GM12878 (cell line): Measurements from ENCODE around the gene AP5Z1. TPM values are rescaled to one million over a fixed set of nuclear protein-coding genes. Genes with fewer than 3 reads are reported as not detected.

ENCODE experiments used
- ATAC-seq: fragments of 200-7000 bp; cut with Tn5 transposase; 3 replicates; pipeline ENCODE4 v1.9.1; 2020; ENCODE audit warnings: mild to moderate bottlenecking, moderate library complexity
- BruUV-seq: library from RNA; stranded (reverse); fragments of 400-500 nt; replicated peaks from 2 replicates; lab custom pipeline; 2021; lab: Mats Ljungman, UMichigan
- CTCF ChIA-PET: fragments of 300-600 bp; sonication (Branson Sonifier 250); formaldehyde crosslinking; extraction: SDS; loops from one replicate; lab custom pipeline; 2021; ENCODE audit warnings: inconsistent platforms; lab: Yijun Ruan, JAX
- POLR2A ChIA-PET: fragments of 350-600 bp; formaldehyde crosslinking; extraction: SDS; loops from one replicate; lab custom pipeline; 2021; ENCODE audit warnings: inconsistent platforms; lab: Charles Lee
- RAD21 ChIA-PET: fragments of 300-600 bp; sonication (Branson Sonifier 250); formaldehyde crosslinking; loops from one replicate; lab custom pipeline; 2023; ENCODE audit warnings: antibody characterized with exemption; ENCODE audit not compliant: unreplicated experiment; lab: Charles Lee
- SMC1A ChIA-PET: fragments of 300-600 bp; sonication (Branson Sonifier 250); formaldehyde crosslinking; loops from one replicate; lab custom pipeline; 2023; ENCODE audit not compliant: unreplicated experiment, uncharacterized antibody; lab: Charles Lee
- DNase-seq: peaks from one replicate; pipeline ENCODE4 v3.0.0-alpha.2; 2011; ENCODE audit warnings: low read depth, low spot score
- FAIRE-seq: peaks from 3 replicates; lab custom pipeline; 2011; peaks lifted over from hg19 to GRCh38; lab: Jason Lieb, UNC
- H2AFZ ChIP-seq: 2 replicates; pipeline ENCODE4 v1.6.0; 2011; ENCODE audit warnings: low read depth, low read length, control low read depth; ENCODE audit not compliant: control insufficient read depth
- H3K27ac ChIP-seq: 2 replicates; pipeline ENCODE4 v1.5.1; 2011; ENCODE audit warnings: control low read depth; ENCODE audit not compliant: control insufficient read depth, insufficient read depth
- H3K27me3 ChIP-seq, 2 experiments: replicated peaks in 1 of 2; 2 replicates each; pipeline versions ENCODE4 v1.6.0 to v1.6.1; 2011; ENCODE audit warnings: low read length in 1 of 2; ENCODE audit not compliant: control insufficient read depth in 2 of 2, insufficient read depth in 2 of 2
- H3K36me3 ChIP-seq, 2 experiments: 2 replicates each; pipeline ENCODE4 v1.5.1; 2011; ENCODE audit warnings: low read length in 1 of 2; ENCODE audit not compliant: control insufficient read depth in 2 of 2, insufficient read depth in 2 of 2
- H3K4me1 ChIP-seq: 2 replicates; pipeline ENCODE4 v1.6.1; 2011; ENCODE audit warnings: mild to moderate bottlenecking, low read length, moderate library complexity, mixed read lengths; ENCODE audit not compliant: control insufficient read depth, insufficient read depth
- H3K4me2 ChIP-seq: 2 replicates; pipeline ENCODE4 v1.6.0; 2011; ENCODE audit warnings: control low read depth; ENCODE audit not compliant: control insufficient read depth, insufficient read depth
- H3K4me3 ChIP-seq: fragments of 200-600 bp; sonication (generic); 2 replicates; pipeline ENCODE4 v1.5.1; 2016
- H3K79me2 ChIP-seq: 2 replicates; pipeline ENCODE4 v1.6.0; 2011; ENCODE audit warnings: low read length; ENCODE audit not compliant: control insufficient read depth, insufficient read depth
- H3K9ac ChIP-seq: 2 replicates; pipeline ENCODE4 v1.8.0; 2011; ENCODE audit warnings: low read length, control low read depth, mixed read lengths; ENCODE audit not compliant: control insufficient read depth, insufficient read depth
- H3K9me3 ChIP-seq: replicated peaks from 3 replicates; pipeline ENCODE4 v1.5.1; 2011; ENCODE audit warnings: mild to moderate bottlenecking, low read length; ENCODE audit not compliant: control insufficient read depth, insufficient read depth
- H4K20me1 ChIP-seq: 2 replicates; pipeline ENCODE4 v1.6.0; 2011; ENCODE audit not compliant: control insufficient read depth, insufficient read depth
- CHD1 ChIP-seq: IDR thresholded peaks from 2 replicates; pipeline ENCODE4 v1.6.1; 2012; ENCODE audit warnings: low read depth, low read length, improper control_type of control experiment
- CREM ChIP-seq: IDR thresholded peaks from 2 replicates; pipeline ENCODE4 v1.6.1; 2014; ENCODE audit warnings: antibody characterized with exemption, low read depth
- DPF2 ChIP-seq: fragments of 450-650 bp; IDR thresholded peaks from 2 replicates; pipeline ENCODE4 v1.6.1; 2017; ENCODE audit warnings: mild to moderate bottlenecking
- HDGF ChIP-seq: fragments of 450-650 bp; IDR thresholded peaks from 2 replicates; pipeline ENCODE4 v1.6.1; 2016; ENCODE audit warnings: antibody characterized with exemption
- IKZF2 ChIP-seq, 2 experiments: fragments of 450-650 bp; IDR thresholded peaks; 2 replicates each; pipeline ENCODE4 v1.6.1; 2017; ENCODE audit warnings: mild to moderate bottlenecking in 2 of 2, moderate library complexity in 2 of 2
- KLF5 ChIP-seq: fragments of 450-650 bp; IDR thresholded peaks from 2 replicates; pipeline ENCODE4 v1.6.1; 2014; ENCODE audit warnings: mild to moderate bottlenecking; ENCODE audit not compliant: partially characterized antibody
- MYC ChIP-seq: IDR thresholded peaks from 2 replicates; pipeline ENCODE4 v1.6.1; 2011; ENCODE audit warnings: mild to moderate bottlenecking, low read length, moderate library complexity, inconsistent platforms; ENCODE audit not compliant: insufficient read depth, insufficient replicate concordance, insufficient read length, severe bottlenecking
- POLR2A ChIP-seq: IDR thresholded peaks from 2 replicates; pipeline ENCODE4 v1.6.1; 2011; ENCODE audit warnings: low read depth, mild to moderate bottlenecking, low read length
- RAD51 ChIP-seq: fragments of 450-650 bp; IDR thresholded peaks from 2 replicates; pipeline ENCODE4 v1.6.1; 2016; ENCODE audit warnings: moderate library complexity, mild to moderate bottlenecking, inconsistent platforms
- SREBF1 ChIP-seq: IDR thresholded peaks from 2 replicates; pipeline ENCODE4 v1.6.1; 2012; ENCODE audit warnings: mild to moderate bottlenecking, low read length
- SRF ChIP-seq, 2 experiments: IDR thresholded peaks; 2 replicates each; pipeline ENCODE4 v1.6.1; 2011; ENCODE audit warnings: low read depth in 2 of 2, low read length in 2 of 2, mild to moderate bottlenecking in 1 of 2, moderate library complexity in 1 of 2
- ZNF24 ChIP-seq: fragments of 450-650 bp; IDR thresholded peaks from 2 replicates; pipeline ENCODE4 v1.6.1; 2017; ENCODE audit warnings: antibody characterized with exemption, mild to moderate bottlenecking
- ZZZ3 ChIP-seq: IDR thresholded peaks from 2 replicates; pipeline ENCODE4 v1.6.1; 2011; ENCODE audit warnings: low read depth; ENCODE audit not compliant: control insufficient read depth, insufficient read length
- WGBS: methylation state at CpG from one replicate; pipeline ENCODE4 v1.1.6; 2016; ENCODE audit warnings: low lambda C conversion rate; ENCODE audit not compliant: insufficient replicate concordance, insufficient coverage; ENCODE audit errors: missing lambda C conversion rate; 5-methylcytosine and 5-hydroxymethylcytosine counted together
- in situ Hi-C: fragments of 300-500 bp; cut with MboI; formaldehyde crosslinking; loops from 9 replicates; pipeline ENCODE4 v1.14.3; 2018; ENCODE audit warnings: mixed read lengths
- intact Hi-C: fragments of 100-400 bp; cut with micrococcal nuclease; formaldehyde crosslinking; loops from one replicate; pipeline ENCODE4 v1.14.2; 2022; ENCODE audit not compliant: unreplicated experiment
- polyA plus RNA-seq, 11 experiments: library from polyadenylated mRNA; depleted of rRNA in 4 of 11; unstranded in 6 of 11; stranded (reverse) in 5 of 11; fragments of >200 nt; fragmentation: Nextera tagmentation in 4 of 11; fragmentation: Illumina TruSeq in 1 of 11; extraction: Ambion mirVana in 4 of 11; extraction: Trizol in 1 of 11; gene quantifications; 1 replicate in 1 of 11; 2 replicates in 10 of 11; pipeline versions ENCODE4 v1.2.1 to v1.2.3, GENCODE V29; 2011 to 2016; ENCODE audit warnings: inconsistent platforms in 2 of 11, missing spikeins in 2 of 11, low read depth in 1 of 11
- total RNA-seq, 4 experiments: library from RNA; depleted of rRNA in 3 of 4; stranded (reverse); fragments of >200 nt in 3 of 4; fragmentation: Illumina TruSeq in 1 of 4; extraction: Trizol in 1 of 4; gene quantifications; 2 replicates each; pipeline versions ENCODE4 v1.2.1 to v1.2.3, GENCODE V29; 2013 to 2021
- TF ChIP-seq, protein P1 (sequence below): IDR thresholded peaks from 2 replicates; pipeline ENCODE4 v1.6.1; 2011; ENCODE audit warnings: borderline replicate concordance, low read depth, mild to moderate bottlenecking, moderate library complexity, mixed read lengths, low read length; ENCODE audit not compliant: insufficient read depth; ENCODE audit errors: extremely low read length
- TF ChIP-seq, protein P2 (sequence below): IDR thresholded peaks from 2 replicates; pipeline ENCODE4 v1.6.1; 2012; ENCODE audit warnings: low read depth, low read length, improper control_type of control experiment

The AP5Z1 gene
- total and polyA plus RNA-seq, 10 of the 15 experiments (the other 5 are each of a cell fraction or from before 2014, with no cell fraction given): 0.37 to 43.4 (median 19.4) TPM

DNA sequence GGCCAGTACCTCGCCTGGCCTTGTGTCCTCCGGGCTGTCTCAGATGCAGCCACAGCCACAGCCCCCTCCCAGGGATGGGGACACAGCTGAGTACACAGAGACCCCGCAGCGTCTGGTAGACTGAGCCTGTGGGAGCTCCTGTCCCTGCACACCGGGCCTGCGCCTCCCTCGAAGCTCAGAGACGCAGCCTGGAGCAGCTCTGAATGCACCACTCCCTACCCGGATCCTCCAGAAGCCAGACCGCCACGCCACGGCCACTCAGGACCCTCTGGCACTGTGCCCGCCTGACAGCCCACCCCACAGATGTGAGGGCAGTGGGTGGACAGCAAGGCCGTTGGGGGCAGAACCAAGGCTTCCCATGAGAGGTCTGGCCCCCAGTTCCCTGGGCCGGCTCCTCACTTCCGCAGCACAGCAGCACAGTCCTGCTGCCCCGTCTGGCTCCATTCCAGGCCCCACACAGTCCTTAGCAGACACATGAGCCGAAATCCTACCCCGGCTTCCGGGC, 45.6 kb downstream of the AP5Z1 start:
- Histone ChIP-seq H3K79me2 (no peaks in the 10 kb centered on the region), H3K27ac (no peak overlapping the region), H2AFZ (no peak overlapping the region), H3K27me3 (no peaks in the 10 kb centered on the region), H3K36me3 (no peaks in the 10 kb centered on the region), H3K4me2 (no peak overlapping the region), H3K9ac (no peak overlapping the region), H3K4me1 (no peaks in the 10 kb centered on the region), H4K20me1 (no peaks in the 10 kb centered on the region), H3K9me3 (no peaks in the 10 kb centered on the region), H3K4me3 (no peak overlapping the region)
- ChIA-PET CTCF (no interaction called here), POLR2A (no interaction called here), SMC1A (no interaction called here), RAD21 (no interaction called here)
- intact Hi-C loops: loop anchor here (10.0 kb wide), 1 partner anchor 154 kb away; no protein-coding TSS in a partner anchor
- TF ChIP-seq HDGF: no peak
- TF ChIP-seq RAD51: no peak
- no peak for TF ChIP-seq KLF5
- TF ChIP-seq, protein P1, sequence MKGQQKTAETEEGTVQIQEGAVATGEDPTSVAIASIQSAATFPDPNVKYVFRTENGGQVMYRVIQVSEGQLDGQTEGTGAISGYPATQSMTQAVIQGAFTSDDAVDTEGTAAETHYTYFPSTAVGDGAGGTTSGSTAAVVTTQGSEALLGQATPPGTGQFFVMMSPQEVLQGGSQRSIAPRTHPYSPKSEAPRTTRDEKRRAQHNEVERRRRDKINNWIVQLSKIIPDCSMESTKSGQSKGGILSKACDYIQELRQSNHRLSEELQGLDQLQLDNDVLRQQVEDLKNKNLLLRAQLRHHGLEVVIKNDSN: no peak
- no peak for TF ChIP-seq SREBF1
- TF ChIP-seq CHD1: no peak
- TF ChIP-seq CREM: no peak
- TF ChIP-seq ZNF24: no peak
- TF ChIP-seq ZZZ3: no peak
- no peak for TF ChIP-seq MYC
- TF ChIP-seq SRF (IDR thresholded peaks at IDR 0.05; ENCODE audit: low read depth in 2 of 2, low read length in 2 of 2): no peak
- no peak for TF ChIP-seq IKZF2 (IDR thresholded peaks at IDR 0.05)
- TF ChIP-seq, protein P2, sequence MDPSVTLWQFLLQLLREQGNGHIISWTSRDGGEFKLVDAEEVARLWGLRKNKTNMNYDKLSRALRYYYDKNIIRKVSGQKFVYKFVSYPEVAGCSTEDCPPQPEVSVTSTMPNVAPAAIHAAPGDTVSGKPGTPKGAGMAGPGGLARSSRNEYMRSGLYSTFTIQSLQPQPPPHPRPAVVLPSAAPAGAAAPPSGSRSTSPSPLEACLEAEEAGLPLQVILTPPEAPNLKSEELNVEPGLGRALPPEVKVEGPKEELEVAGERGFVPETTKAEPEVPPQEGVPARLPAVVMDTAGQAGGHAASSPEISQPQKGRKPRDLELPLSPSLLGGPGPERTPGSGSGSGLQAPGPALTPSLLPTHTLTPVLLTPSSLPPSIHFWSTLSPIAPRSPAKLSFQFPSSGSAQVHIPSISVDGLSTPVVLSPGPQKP: no peak
- TF ChIP-seq DPF2: no peak
- no peak for TF ChIP-seq POLR2A
- FAIRE-seq (no peak), ATAC-seq (no peak), DNase-seq (no peak)
- no TSS peak for BruUV-seq
- 60% methylated on average over 20 of the region's 20 CpGs for WGBS
- in situ Hi-C loops: no loop called here
